ENCODE measurements around the gene FGF21.
"Not testable (repeated sequence)": the region's sequence is repeated elsewhere in the genome, so short reads cannot be mapped to it uniquely, and the experiment has no call there.

- not testable (repeated sequence) for TF ChIP-seq CTCF (IDR thresholded peaks at IDR 0.05; ENCODE audit: insufficient read depth, low read length, poor library complexity, severe bottlenecking); EZH2phosphoT487 (conservative IDR thresholded peaks at IDR 0.05; ENCODE audit: low read length)
Measured at GRCh38 chr19:48787331-48787730, 32.0 kb downstream of the FGF21 start.
